GM12864 (cell line): ENCODE data around the gene APOE.
"Not testable (repeated sequence)": the region's sequence is repeated elsewhere in the genome, so short reads cannot be mapped to it uniquely, and the experiment has no call there.

Experiments used
- DNase-seq: peaks from one replicate; pipeline ENCODE4 v3.0.0-alpha.2; 2011; ENCODE audit warnings: low read depth
- H3K4me3 ChIP-seq: 2 replicates; pipeline ENCODE4 v1.5.1; 2011; ENCODE audit warnings: mild to moderate bottlenecking, low read depth, low read length, control low read depth
- CTCF ChIP-seq: IDR thresholded peaks from 2 replicates; pipeline ENCODE4 v1.5.1; 2011; ENCODE audit warnings: low read depth, mild to moderate bottlenecking, moderate library complexity, low read length, control low read depth, inconsistent platforms; ENCODE audit errors: missing control alignments

The APOE gene

GRCh38 chr19:44886141-44886540 is 19.5 kb upstream of the APOE start:
- TF ChIP-seq CTCF = no peak
- no peak overlapping the region for H3K4me3 ChIP-seq
- no peak for DNase-seq

GRCh38 chr19:44887648-44888047 is 17.9 kb upstream of the APOE start:
- DNase-seq = no peak
- H3K4me3 ChIP-seq = no peak overlapping the region
- TF ChIP-seq CTCF = no peak

GRCh38 chr19:44888335-44888734 is 17.3 kb upstream of the APOE start:
- not testable (repeated sequence) for DNase-seq, H3K4me3 ChIP-seq

DNA sequence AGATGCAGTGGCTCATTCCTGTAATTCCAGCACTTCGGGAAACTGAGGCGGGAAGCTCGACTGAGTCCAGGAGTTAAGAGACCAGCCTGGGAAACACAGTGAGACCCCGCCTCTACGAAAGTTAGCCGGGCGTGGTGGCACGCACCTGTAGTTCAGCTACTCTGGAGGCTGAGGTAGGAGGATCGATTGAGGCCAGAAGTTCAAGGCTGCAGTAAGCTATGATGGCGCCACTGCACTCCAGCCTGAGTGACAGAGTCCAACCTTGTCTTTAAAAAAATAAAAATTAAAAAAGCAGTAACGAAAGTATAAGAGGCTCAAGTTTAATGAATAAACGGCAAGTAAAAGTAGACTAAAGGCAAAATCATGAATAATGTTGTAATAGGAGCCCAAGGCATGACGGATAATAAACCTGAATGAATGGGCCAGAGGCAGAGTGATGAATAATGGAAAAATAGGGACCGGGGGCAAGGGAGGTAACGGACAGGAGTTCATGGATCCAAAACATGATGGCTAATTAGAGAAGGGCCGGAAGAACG is 15.7 kb upstream of the APOE start:
- no peak for TF ChIP-seq CTCF
- DNase-seq = no peak
- peak overlapping the region; percentile 65 for H3K4me3 ChIP-seq

GRCh38 chr19:44890366-44891015 is 15.1 kb upstream of the APOE start:
- DNase-seq = peak; percentile 100
- H3K4me3 ChIP-seq = peak overlapping the region; percentile 65
- no peak for TF ChIP-seq CTCF

- DNase-seq = peak; percentile 99
- no peak for TF ChIP-seq CTCF
- H3K4me3 ChIP-seq = peak within 1 kb of the TSS; percentile 85
Measured at GRCh38 chr19:44891016-44891882, 14.3 kb upstream of the APOE start, which contains the start of gene TOMM40. Gene TOMM40 (plus strand): TSS chr19:44891254. CDS start chr19:44891416, 162 bp downstream.

DNA sequence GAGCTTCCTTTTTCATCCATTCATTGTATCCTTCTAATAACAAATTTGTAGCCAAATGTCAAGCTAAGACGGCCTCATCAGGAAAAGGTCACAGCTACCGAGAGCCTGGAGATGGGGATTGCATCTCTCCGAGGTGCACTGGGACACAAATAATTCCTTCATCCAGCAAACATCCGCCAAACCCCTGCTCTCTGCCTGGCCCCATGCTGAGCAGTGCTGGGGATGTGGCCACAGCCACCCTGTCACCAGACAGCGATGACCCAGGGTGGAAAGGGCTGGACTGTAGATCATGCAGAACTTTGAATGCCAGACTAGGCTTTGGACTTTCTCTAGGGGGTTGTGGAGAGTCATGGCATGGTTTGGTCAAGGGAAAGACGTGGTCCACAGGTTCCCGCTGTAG is 12.7 kb upstream of the APOE start:
- no peak for TF ChIP-seq CTCF
- H3K4me3 ChIP-seq = no peak overlapping the region; the same call in 1 of the 2 replicates
- DNase-seq = no peak
